GM15510 (cell line): ENCODE measurements around the gene EHD1.

Source experiments
- POLR2A ChIP-seq: IDR thresholded peaks from 3 replicates; pipeline ENCODE4 v1.6.1; 2011; ENCODE audit warnings: borderline replicate concordance; ENCODE audit not compliant: insufficient read length; ENCODE audit errors: extremely low read depth

EHD1 gene

DNA sequence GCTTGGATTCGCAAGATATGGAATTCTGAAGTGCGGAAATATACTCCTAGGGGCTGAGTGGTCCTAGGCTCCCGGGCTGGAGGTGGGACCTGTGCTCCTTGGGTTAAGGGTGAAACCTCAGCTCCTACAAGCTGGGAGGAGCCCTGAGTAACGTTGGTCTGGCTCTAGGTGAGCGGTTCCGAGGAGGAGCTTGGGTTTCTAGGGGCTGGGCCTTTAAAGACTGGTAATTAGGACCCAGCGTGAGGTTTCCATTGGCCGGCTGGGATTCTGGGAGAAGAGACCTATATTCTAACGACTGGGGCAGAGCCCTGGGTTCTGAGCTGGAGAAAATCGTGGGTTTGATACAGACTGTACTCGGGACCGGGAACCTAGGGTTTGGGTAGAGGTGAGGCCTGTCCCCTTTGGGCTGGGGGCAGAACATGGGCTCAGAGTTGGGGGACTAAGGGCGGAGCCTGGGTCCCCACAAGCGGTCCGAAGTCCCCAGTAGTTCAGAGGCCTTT, 74.5 kb downstream of the EHD1 start:
- no peak for TF ChIP-seq POLR2A

DNA sequence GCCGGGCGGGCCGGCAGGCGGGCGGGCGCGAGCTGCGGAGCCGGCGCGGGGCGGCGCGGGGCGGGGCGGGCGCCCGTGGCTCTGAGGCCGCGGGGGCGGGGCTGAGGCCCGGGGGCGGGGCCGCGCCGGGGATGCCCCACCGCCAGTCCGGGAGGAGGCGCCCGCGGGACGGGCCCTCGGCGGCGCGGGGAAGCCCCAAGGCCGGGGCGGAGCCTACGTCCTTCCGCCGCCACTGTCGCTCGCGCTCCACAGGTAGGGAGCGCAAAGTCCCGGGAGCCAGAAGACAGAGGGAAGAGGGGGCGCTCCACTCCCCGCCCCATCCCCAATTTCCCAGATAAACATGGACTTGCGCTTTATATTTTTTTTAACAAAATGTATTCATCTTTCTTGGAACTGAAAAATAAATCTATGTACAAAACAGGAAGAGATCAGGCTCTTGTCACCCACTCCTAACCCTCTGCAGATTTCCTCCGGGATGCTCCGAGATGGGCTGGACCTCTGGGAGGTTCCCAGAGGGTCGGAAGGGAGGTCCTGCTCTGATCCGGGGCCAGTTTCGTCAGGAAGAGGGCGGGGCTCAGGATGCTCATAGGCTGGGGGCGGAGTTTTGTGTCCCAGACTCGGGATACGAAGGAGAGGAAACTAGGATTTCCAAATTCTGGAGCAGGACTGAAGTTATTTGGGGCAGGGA, 75.1 kb downstream of the EHD1 start, which contains the start of gene MAP4K2:
TSS of gene MAP4K2 (minus strand) at position 57 of the 688 bp plus-strand sequence. CDS start 65 bp downstream, outside the sequence.
- no peak for TF ChIP-seq POLR2A

DNA sequence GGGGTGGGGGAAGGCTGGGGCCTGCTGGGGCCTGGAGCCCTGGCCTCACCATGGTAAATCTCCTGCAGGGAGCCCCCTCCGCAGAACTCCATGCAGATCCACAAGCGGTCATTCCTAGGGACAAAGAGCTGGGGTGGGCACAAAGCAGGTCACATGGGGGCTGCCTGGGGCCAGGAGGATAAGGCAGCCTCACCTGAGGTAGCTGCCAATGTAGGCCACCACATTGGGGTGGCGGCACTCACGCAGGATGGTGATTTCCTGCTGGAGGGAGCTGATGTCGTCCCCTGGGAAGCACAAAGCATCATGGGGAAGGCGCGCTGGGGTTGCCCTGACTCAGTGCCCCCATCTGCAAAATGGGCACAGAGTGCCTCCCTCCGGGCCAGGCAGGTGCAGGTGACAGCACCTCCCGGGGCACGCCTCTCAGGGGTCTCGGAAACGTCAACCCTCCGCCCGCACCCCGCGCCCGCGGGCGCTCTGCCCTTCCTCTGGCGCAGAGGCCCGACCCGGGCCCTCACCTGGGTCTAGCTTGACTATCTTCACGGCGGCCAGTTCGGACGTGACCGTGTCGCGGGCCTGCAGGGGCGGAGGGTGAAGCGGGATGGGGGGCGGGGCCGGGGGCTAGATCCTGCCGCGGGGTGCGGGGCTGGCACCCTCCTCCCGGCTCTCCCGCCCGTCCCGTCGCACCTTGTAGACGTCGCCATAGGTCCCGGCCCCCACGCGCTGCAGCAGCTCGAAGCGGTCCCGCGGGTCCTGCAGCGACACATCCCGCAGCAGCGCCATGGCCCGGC, 75.9 kb downstream of the EHD1 start:
- TF ChIP-seq POLR2A, result peak; percentile 47
